HG03095 (cell line): ENCODE data around the gene KRT79.

ENCODE experiments used
- ATAC-seq: cut with Tn5 transposase; IDR thresholded peaks from one replicate; pipeline ENCODE4 v1.9.1; 2021; ENCODE audit warnings: moderate library complexity; ENCODE audit not compliant: unreplicated experiment

Gene KRT79

GRCh38 chr12:52836042-52836466, 1.9 kb upstream of the KRT79 start:
- no peak for ATAC-seq

- no peak for ATAC-seq
Observed at GRCh38 chr12:52835271-52836041, 1.3 kb upstream of the KRT79 start.

- ATAC-seq = no peak
Observed at GRCh38 chr12:52834727-52835001, 553 bp upstream of the KRT79 start.

- ATAC-seq = no peak
Observed at GRCh38 chr12:52832985-52833905, 866 bp downstream of the KRT79 start.

- no peak for ATAC-seq
Observed at GRCh38 chr12:52832451-52832850, 1.7 kb downstream of the KRT79 start.

- ATAC-seq = no peak
Observed at GRCh38 chr12:52831251-52831650, 2.9 kb downstream of the KRT79 start.

- ATAC-seq = no peak
Observed at GRCh38 chr12:52829986-52830770, 3.9 kb downstream of the KRT79 start.

- ATAC-seq = no peak
Observed at GRCh38 chr12:52828591-52829021, 5.5 kb downstream of the KRT79 start.

GRCh38 chr12:52828156-52828555, 6.0 kb downstream of the KRT79 start:
- ATAC-seq = no peak

- ATAC-seq = no peak
Observed at GRCh38 chr12:52827499-52828090, 6.5 kb downstream of the KRT79 start.

GRCh38 chr12:52826611-52827498, 7.3 kb downstream of the KRT79 start:
- no peak for ATAC-seq

GRCh38 chr12:52825961-52826360, 8.2 kb downstream of the KRT79 start:
- no peak for ATAC-seq

GRCh38 chr12:52824741-52825410, 9.2 kb downstream of the KRT79 start:
- ATAC-seq = no peak

GRCh38 chr12:52823761-52824450, 10.2 kb downstream of the KRT79 start:
- no peak for ATAC-seq

- no peak for ATAC-seq
Observed at GRCh38 chr12:52822771-52823510, 11.2 kb downstream of the KRT79 start.

GRCh38 chr12:52821826-52822660, 12.1 kb downstream of the KRT79 start:
- no peak for ATAC-seq

GRCh38 chr12:52821071-52821730, 12.9 kb downstream of the KRT79 start:
- ATAC-seq = no peak
